ENCODE data around the gene PEX1. TPM values are rescaled to one million over a fixed set of nuclear protein-coding genes. Genes with fewer than 3 reads are reported as not detected.
A peak's percentile ranks its signal among the peaks of the same experiment; 100 is the strongest.

Gene PEX1
- polyA plus RNA-seq, 1 donor from 2014 or later, result 108 TPM

- Histone ChIP-seq H3K9me3 (ENCODE audit: low read length) (no peaks in the 10 kb centered on the region), H3K79me2 (replicated peaks; ENCODE audit: insufficient read depth, low read length) (no peaks in the 10 kb centered on the region), H4K20me1 (ENCODE audit: insufficient read depth) (no peaks in the 10 kb centered on the region), H3K27me3 (ENCODE audit: insufficient read depth, low read depth, low read length) (no peaks in the 10 kb centered on the region), H3K9ac (ENCODE audit: low read length) (no peak overlapping the region), H3K4me3 (ENCODE audit: low read length) (no peak overlapping the region), H3K4me2 (ENCODE audit: low read length) (no peak overlapping the region), H3K36me3 (ENCODE audit: insufficient read depth, low read length) (no peaks in the 10 kb centered on the region), H3K27ac (ENCODE audit: low read length) (no peak overlapping the region), H3K9me2 (ENCODE audit: insufficient read depth, low read length) (no peaks in the 10 kb centered on the region), H3F3A (ENCODE audit: insufficient read depth, low read length, poor library complexity, severe bottlenecking) (no peaks in the 10 kb centered on the region), H2AFZ (ENCODE audit: low read depth, low read length) (no peak overlapping the region)
- TF ChIP-seq TAF1 (IDR thresholded peaks at IDR 0.05; ENCODE audit: low read depth), result no peak
- TF ChIP-seq RAD21 (conservative IDR thresholded peaks at IDR 0.05), result no peak
- no peak for TF ChIP-seq SMC3 (conservative IDR thresholded peaks at IDR 0.05; ENCODE audit: poor library complexity)
- TF ChIP-seq EP300 (conservative IDR thresholded peaks at IDR 0.05; ENCODE audit: poor library complexity, severe bottlenecking), result no peak
- TF ChIP-seq MXI1 (conservative IDR thresholded peaks at IDR 0.05; ENCODE audit: poor library complexity, severe bottlenecking), result no peak
- no peak for TF ChIP-seq CTCF (IDR thresholded peaks at IDR 0.05; ENCODE audit: poor library complexity, severe bottlenecking)
- no peak for TF ChIP-seq EZH2 (IDR thresholded peaks at IDR 0.05; ENCODE audit: borderline replicate concordance, insufficient read depth, low read length, poor library complexity, severe bottlenecking)
- no peak for TF ChIP-seq POLR2AphosphoS5 (IDR thresholded peaks at IDR 0.05)
- TF ChIP-seq REST (IDR thresholded peaks at IDR 0.05; ENCODE audit: borderline replicate concordance), result no peak
Observed at GRCh38 chr7:92462560-92462959, 65.8 kb downstream of the PEX1 start.

- no peaks in the 10 kb centered on the region for H3K36me3 ChIP-seq (ENCODE audit: insufficient read depth, low read length)
- no peak overlapping the region for H3K4me2 ChIP-seq (ENCODE audit: low read length)
- H3K79me2 ChIP-seq (replicated peaks; ENCODE audit: insufficient read depth, low read length), result no peaks in the 10 kb centered on the region
- H2AFZ ChIP-seq (ENCODE audit: low read depth, low read length), result no peak overlapping the region
- H3K9me3 ChIP-seq (ENCODE audit: low read length), result no peaks in the 10 kb centered on the region
- H3F3A ChIP-seq (ENCODE audit: insufficient read depth, low read length, poor library complexity, severe bottlenecking), result no peaks in the 10 kb centered on the region
- no peaks in the 10 kb centered on the region for H3K27me3 ChIP-seq (ENCODE audit: insufficient read depth, low read depth, low read length)
- no peaks in the 10 kb centered on the region for H4K20me1 ChIP-seq (ENCODE audit: insufficient read depth)
- no peak overlapping the region for H3K4me3 ChIP-seq (ENCODE audit: low read length)
- TF ChIP-seq SMC3 (conservative IDR thresholded peaks at IDR 0.05; ENCODE audit: poor library complexity) (peak; percentile 53), EZH2 (IDR thresholded peaks at IDR 0.05; ENCODE audit: borderline replicate concordance, insufficient read depth, low read length, poor library complexity, severe bottlenecking) (no peak), POLR2AphosphoS5 (IDR thresholded peaks at IDR 0.05) (no peak), MXI1 (conservative IDR thresholded peaks at IDR 0.05; ENCODE audit: poor library complexity, severe bottlenecking) (no peak), TAF1 (IDR thresholded peaks at IDR 0.05; ENCODE audit: low read depth) (no peak), RAD21 (conservative IDR thresholded peaks at IDR 0.05) (peak; percentile 41), CTCF (IDR thresholded peaks at IDR 0.05; ENCODE audit: poor library complexity, severe bottlenecking) (peak; percentile 63)
- no peak overlapping the region for H3K27ac ChIP-seq (ENCODE audit: low read length)
- no peak overlapping the region for H3K9ac ChIP-seq (ENCODE audit: low read length)
- H3K9me2 ChIP-seq (ENCODE audit: insufficient read depth, low read length), result no peaks in the 10 kb centered on the region
Observed at GRCh38 chr7:92461027-92462003, 67.0 kb downstream of the PEX1 start.
